ENCODE measurements around the gene CD160.

Gene CD160

DNA sequence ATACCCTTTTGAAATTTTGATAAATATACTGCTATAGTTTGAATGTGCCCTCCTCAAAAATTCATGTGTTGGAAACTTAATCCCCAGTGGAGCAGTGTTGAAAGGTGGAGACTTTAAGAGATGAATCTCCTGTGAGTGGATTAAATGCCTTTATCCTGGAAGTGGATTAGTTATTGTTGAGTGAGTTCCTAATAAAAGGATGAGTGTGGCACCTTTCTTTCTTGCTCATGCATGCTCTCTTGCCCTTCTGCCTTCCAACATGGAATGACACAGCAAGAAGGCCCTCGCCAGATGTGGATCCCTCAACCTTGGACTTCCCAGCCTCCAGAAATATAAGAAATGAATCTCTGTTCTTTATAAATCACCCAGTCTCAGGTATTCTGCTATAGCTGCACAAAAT is 51.8 kb downstream of the CD160 start:
- TF ChIP-seq POLR2A (IDR thresholded peaks at IDR 0.05; ENCODE audit: extremely low read depth, insufficient read length): no peak
- TF ChIP-seq, protein P1, sequence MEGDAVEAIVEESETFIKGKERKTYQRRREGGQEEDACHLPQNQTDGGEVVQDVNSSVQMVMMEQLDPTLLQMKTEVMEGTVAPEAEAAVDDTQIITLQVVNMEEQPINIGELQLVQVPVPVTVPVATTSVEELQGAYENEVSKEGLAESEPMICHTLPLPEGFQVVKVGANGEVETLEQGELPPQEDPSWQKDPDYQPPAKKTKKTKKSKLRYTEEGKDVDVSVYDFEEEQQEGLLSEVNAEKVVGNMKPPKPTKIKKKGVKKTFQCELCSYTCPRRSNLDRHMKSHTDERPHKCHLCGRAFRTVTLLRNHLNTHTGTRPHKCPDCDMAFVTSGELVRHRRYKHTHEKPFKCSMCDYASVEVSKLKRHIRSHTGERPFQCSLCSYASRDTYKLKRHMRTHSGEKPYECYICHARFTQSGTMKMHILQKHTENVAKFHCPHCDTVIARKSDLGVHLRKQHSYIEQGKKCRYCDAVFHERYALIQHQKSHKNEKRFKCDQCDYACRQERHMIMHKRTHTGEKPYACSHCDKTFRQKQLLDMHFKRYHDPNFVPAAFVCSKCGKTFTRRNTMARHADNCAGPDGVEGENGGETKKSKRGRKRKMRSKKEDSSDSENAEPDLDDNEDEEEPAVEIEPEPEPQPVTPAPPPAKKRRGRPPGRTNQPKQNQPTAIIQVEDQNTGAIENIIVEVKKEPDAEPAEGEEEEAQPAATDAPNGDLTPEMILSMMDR (IDR thresholded peaks at IDR 0.05; ENCODE audit: low read depth, low read length): no peak
- TF ChIP-seq MYC (IDR thresholded peaks at IDR 0.05; ENCODE audit: low read depth, low read length): no peak
- no peak for TF ChIP-seq MAX (IDR thresholded peaks at IDR 0.05; ENCODE audit: low read depth, low read length)
- no peak for DNase-seq (ENCODE audit: low read depth)
- no peak overlapping the region for H3K4me3 ChIP-seq (ENCODE audit: low read depth, low read length)

- TF ChIP-seq, protein P1 (IDR thresholded peaks at IDR 0.05; ENCODE audit: low read depth, low read length): no peak
- TF ChIP-seq MAX (IDR thresholded peaks at IDR 0.05; ENCODE audit: low read depth, low read length) (no peak), MYC (IDR thresholded peaks at IDR 0.05; ENCODE audit: low read depth, low read length) (no peak), POLR2A (IDR thresholded peaks at IDR 0.05; ENCODE audit: extremely low read depth, insufficient read length) (no peak)
- no peak for DNase-seq (ENCODE audit: low read depth)
- no peak overlapping the region for H3K4me3 ChIP-seq (ENCODE audit: low read depth, low read length)
Measured at GRCh38 chr1:145773423-145773822, 54.1 kb downstream of the CD160 start.

- no peak for DNase-seq (ENCODE audit: low read depth)
- TF ChIP-seq, protein P1 (IDR thresholded peaks at IDR 0.05; ENCODE audit: low read depth, low read length): no peak
- TF ChIP-seq MAX (IDR thresholded peaks at IDR 0.05; ENCODE audit: low read depth, low read length): no peak
- no peak for TF ChIP-seq MYC (IDR thresholded peaks at IDR 0.05; ENCODE audit: low read depth, low read length)
- no peak for TF ChIP-seq POLR2A (IDR thresholded peaks at IDR 0.05; ENCODE audit: extremely low read depth, insufficient read length)
- H3K4me3 ChIP-seq (ENCODE audit: low read depth, low read length): no peak overlapping the region
Measured at GRCh38 chr1:145777357-145778145, 58.3 kb downstream of the CD160 start.

DNA sequence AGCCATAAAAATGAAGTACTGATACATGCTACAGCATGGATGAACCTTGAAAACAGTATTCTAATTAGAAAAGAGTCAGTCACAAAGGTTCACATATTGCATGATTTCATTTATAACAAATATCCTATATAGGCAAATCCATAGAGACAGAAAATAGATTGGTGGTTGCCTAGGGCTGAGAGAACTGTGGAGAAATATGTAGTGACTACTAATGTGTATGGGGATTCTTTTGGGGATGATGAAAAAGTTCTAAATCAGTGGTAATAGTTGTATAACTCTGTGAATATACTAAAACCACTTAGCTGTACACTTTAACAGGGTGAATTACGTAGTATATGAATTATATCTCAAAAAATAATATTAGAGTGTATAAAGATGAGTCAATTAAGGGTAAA is 58.8 kb downstream of the CD160 start:
- H3K4me3 ChIP-seq (ENCODE audit: low read depth, low read length): no peak overlapping the region
- no peak for TF ChIP-seq MAX (IDR thresholded peaks at IDR 0.05; ENCODE audit: low read depth, low read length)
- no peak for TF ChIP-seq POLR2A (IDR thresholded peaks at IDR 0.05; ENCODE audit: extremely low read depth, insufficient read length)
- TF ChIP-seq, protein P1 (IDR thresholded peaks at IDR 0.05; ENCODE audit: low read depth, low read length): no peak
- no peak for TF ChIP-seq MYC (IDR thresholded peaks at IDR 0.05; ENCODE audit: low read depth, low read length)
- DNase-seq (ENCODE audit: low read depth): no peak

- H3K4me3 ChIP-seq (ENCODE audit: low read depth, low read length): no peak overlapping the region
- no peak for DNase-seq (ENCODE audit: low read depth)
Measured at GRCh38 chr1:145782272-145783099, 63.2 kb downstream of the CD160 start.

More at GRCh38 chr1:145782272-145783099, 63.2 kb downstream of the CD160 start:
- TF ChIP-seq MYC (IDR thresholded peaks at IDR 0.05; ENCODE audit: low read depth, low read length) (no peak), POLR2A (IDR thresholded peaks at IDR 0.05; ENCODE audit: extremely low read depth, insufficient read length) (no peak), MAX (IDR thresholded peaks at IDR 0.05; ENCODE audit: low read depth, low read length) (no peak)
- TF ChIP-seq, protein P1 (IDR thresholded peaks at IDR 0.05; ENCODE audit: low read depth, low read length): no peak
